H1 (cell line): ENCODE measurements around the gene PARD3. TPM values are rescaled to one million over a fixed set of nuclear protein-coding genes. Genes with fewer than 3 reads are reported as not detected.

Source experiments
- CTCF ChIA-PET: fragments of 300-600 bp; sonication (Branson Sonifier 250); formaldehyde crosslinking; loops from one replicate; lab custom pipeline; 2021; ENCODE audit not compliant: partially characterized antibody; lab: Charles Lee
- POLR2A ChIA-PET: fragments of 300-600 bp; sonication (Branson Sonifier 250); formaldehyde crosslinking; loops from one replicate; lab custom pipeline; 2021; ENCODE audit warnings: inconsistent platforms; ENCODE audit not compliant: partially characterized antibody; lab: Charles Lee
- DNase-seq, 2 experiments: peaks; one replicate each; pipeline versions ENCODE4 v3.0.0 to v3.0.0-alpha.2; 2010 to 2022; ENCODE audit warnings: low spot score in 2 of 2, low read depth in 1 of 2, mixed read lengths in 1 of 2
- FAIRE-seq: peaks from 2 replicates; lab custom pipeline; 2011; peaks lifted over from hg19 to GRCh38; lab: Jason Lieb, UNC
- H2AFZ ChIP-seq: 2 replicates; pipeline ENCODE4 v1.8.1; 2012; ENCODE audit warnings: low read length, inconsistent platforms
- H2AK5ac ChIP-seq: 2 replicates; pipeline ENCODE4 v1.6.1; 2013; ENCODE audit warnings: low read depth, low read length
- H2BK120ac ChIP-seq: replicated peaks from 2 replicates; pipeline ENCODE3; 2013; ENCODE audit warnings: low read depth, low read length, inconsistent platforms
- H2BK12ac ChIP-seq: 2 replicates; pipeline ENCODE4 v1.6.1; 2013; ENCODE audit warnings: low read depth, low read length
- H2BK15ac ChIP-seq: 2 replicates; pipeline ENCODE4 v1.6.1; 2013; ENCODE audit warnings: low read length
- H2BK20ac ChIP-seq: 2 replicates; pipeline ENCODE4 v1.6.1; 2013; ENCODE audit warnings: low read length
- H2BK5ac ChIP-seq: 2 replicates; pipeline ENCODE4 v1.6.1; 2013; ENCODE audit warnings: low read depth, low read length
- H3K14ac ChIP-seq: 2 replicates; pipeline ENCODE4 v1.6.1; 2013; ENCODE audit warnings: inconsistent platforms; ENCODE audit not compliant: insufficient read length
- H3K18ac ChIP-seq: 2 replicates; pipeline ENCODE4 v1.6.1; 2013; ENCODE audit warnings: low read length; ENCODE audit errors: extremely low read depth
- H3K23ac ChIP-seq: 2 replicates; pipeline ENCODE4 v1.6.1; 2013; ENCODE audit warnings: inconsistent platforms; ENCODE audit not compliant: insufficient read length
- H3K23me2 ChIP-seq: 2 replicates; pipeline ENCODE4 v1.6.1; 2013; ENCODE audit warnings: low read depth, low read length
- H3K27ac ChIP-seq: 2 replicates; pipeline ENCODE4 v1.6.1; 2011; ENCODE audit warnings: low read depth, low read length, inconsistent platforms
- H3K27me3 ChIP-seq, 4 experiments: replicated peaks in 1 of 4; 1 replicate in 1 of 4; 2 replicates in 3 of 4; pipeline versions ENCODE4 v1.6.1 to v1.8.1; 2011 to 2013; ENCODE audit warnings: low read length in 3 of 4, mild to moderate bottlenecking in 3 of 4, inconsistent platforms in 2 of 4, mixed read lengths in 2 of 4, moderate library complexity in 1 of 4; ENCODE audit not compliant: control insufficient read depth in 3 of 4, insufficient read depth in 3 of 4; ENCODE audit errors: extremely low read depth in 1 of 4
- H3K36me3 ChIP-seq, 4 experiments: 2 replicates each; pipeline versions ENCODE4 v1.6.1 to v1.8.1; 2011 to 2013; ENCODE audit warnings: mild to moderate bottlenecking in 4 of 4, low read length in 3 of 4, moderate library complexity in 2 of 4, control low read depth in 1 of 4, inconsistent platforms in 1 of 4; ENCODE audit not compliant: insufficient read depth in 4 of 4, control insufficient read depth in 2 of 4
- H3K4ac ChIP-seq: replicated peaks from 2 replicates; pipeline ENCODE3; 2013; ENCODE audit warnings: low read length, low read depth, mixed read lengths, inconsistent platforms; ENCODE audit not compliant: insufficient read length
- H3K4me1 ChIP-seq, 4 experiments: replicated peaks in 1 of 4; 1 replicate in 1 of 4; 2 replicates in 3 of 4; pipeline versions ENCODE4 v1.6.1 to v1.8.1; 2011 to 2013; ENCODE audit warnings: low read length in 3 of 4, inconsistent platforms in 2 of 4, mixed read lengths in 1 of 4; ENCODE audit not compliant: insufficient read depth in 4 of 4, control insufficient read depth in 3 of 4
- H3K4me2 ChIP-seq, 2 experiments: 2 replicates each; pipeline versions ENCODE4 v1.6.1 to v1.8.1; 2011 to 2013; ENCODE audit warnings: low read depth in 2 of 2, low read length in 2 of 2, control low read depth in 1 of 2, inconsistent platforms in 1 of 2, mild to moderate bottlenecking in 1 of 2; ENCODE audit not compliant: insufficient read depth in 1 of 2
- H3K4me3 ChIP-seq, 4 experiments: fragments of 200-600, 300-600 bp in 1 of 4; sonication (generic), shearing (Covaris generic), sonication (Bioruptor Twin) in 1 of 4; 2 replicates each; pipeline versions ENCODE4 v1.5.1 to v1.8.1; 2011 to 2016; ENCODE audit warnings: low read length in 4 of 4, low read depth in 3 of 4, control low read depth in 2 of 4, inconsistent platforms in 2 of 4, mild to moderate bottlenecking in 2 of 4, mixed read lengths in 1 of 4, moderate library complexity in 1 of 4; ENCODE audit not compliant: insufficient read depth in 2 of 4; ENCODE audit errors: extremely low read depth in 1 of 4
- H3K56ac ChIP-seq: replicated peaks from 2 replicates; pipeline ENCODE3; 2013; ENCODE audit warnings: low read depth, mild to moderate bottlenecking, mixed read lengths, low read length, inconsistent platforms; ENCODE audit not compliant: insufficient read length
- H3K79me1 ChIP-seq: 2 replicates; pipeline ENCODE4 v1.6.1; 2013; ENCODE audit warnings: low read depth, low read length, control low read depth
- H3K79me2 ChIP-seq, 2 experiments: 2 replicates each; pipeline versions ENCODE4 v1.6.1 to v1.8.1; 2012 to 2013; ENCODE audit warnings: low read length in 2 of 2, mild to moderate bottlenecking in 2 of 2, inconsistent platforms in 1 of 2; ENCODE audit not compliant: insufficient read depth in 2 of 2, control insufficient read depth in 1 of 2
- H3K9ac ChIP-seq, 4 experiments: replicated peaks in 1 of 4; 1 replicate in 1 of 4; 2 replicates in 3 of 4; pipeline versions ENCODE4 v1.6.1 to v1.8.1; 2011 to 2013; ENCODE audit warnings: low read depth in 3 of 4, low read length in 3 of 4, control low read depth in 2 of 4, mild to moderate bottlenecking in 2 of 4, moderate library complexity in 2 of 4, inconsistent platforms in 1 of 4; ENCODE audit errors: extremely low read depth in 1 of 4
- H3K9me3 ChIP-seq, 2 experiments: 2 replicates each; pipeline versions ENCODE4 v1.6.1 to v1.8.1; 2012 to 2013; ENCODE audit warnings: mild to moderate bottlenecking in 2 of 2, moderate library complexity in 2 of 2, control low read depth in 1 of 2, inconsistent platforms in 1 of 2, low read depth in 1 of 2, low read length in 1 of 2, mixed read lengths in 1 of 2; ENCODE audit not compliant: insufficient read depth in 2 of 2
- H4K20me1 ChIP-seq, 2 experiments: replicated peaks in 1 of 2; 2 replicates each; pipeline versions ENCODE3 to v1.8.1; 2011 to 2013; ENCODE audit warnings: inconsistent platforms in 2 of 2, low read length in 2 of 2, mild to moderate bottlenecking in 1 of 2; ENCODE audit not compliant: insufficient read depth in 2 of 2, control insufficient read depth in 1 of 2
- H4K5ac ChIP-seq: 2 replicates; pipeline ENCODE4 v1.6.1; 2013; ENCODE audit warnings: low read length, low read depth, mixed read lengths, inconsistent platforms; ENCODE audit not compliant: insufficient read length
- H4K8ac ChIP-seq: 2 replicates; pipeline ENCODE4 v1.8.0; 2013; ENCODE audit warnings: mild to moderate bottlenecking, moderate library complexity, low read length, inconsistent platforms; ENCODE audit not compliant: insufficient read depth; ENCODE audit errors: extremely low read depth
- H4K91ac ChIP-seq: replicated peaks from 2 replicates; pipeline ENCODE3; 2013; ENCODE audit warnings: low read length, mixed read lengths, inconsistent platforms; ENCODE audit not compliant: insufficient read length
- GTF2F1 ChIP-seq: IDR thresholded peaks from 2 replicates; pipeline ENCODE4 v1.6.1; 2012; ENCODE audit warnings: low read depth, low read length, improper control_type of control experiment, borderline replicate concordance
- SUZ12 ChIP-seq: fragments of 200-600 bp; sonication (generic); IDR thresholded peaks from 2 replicates; pipeline ENCODE4 v1.6.1; 2012; ENCODE audit warnings: mild to moderate bottlenecking, inconsistent platforms, low read length, moderate library complexity, mixed read lengths
- WGBS, 2 experiments: shearing (Covaris generic) in 1 of 2; methylation state at CpG; one replicate each; pipeline versions ENCODE4 v1.1.6 to v1.1.7; 2013 to 2015; ENCODE audit warnings: low lambda C conversion rate in 2 of 2, mixed read lengths in 2 of 2, inconsistent platforms in 1 of 2, low coverage in 1 of 2, missing lambda C conversion rate in 1 of 2; ENCODE audit not compliant: insufficient replicate concordance in 2 of 2, insufficient coverage in 1 of 2, insufficient read length in 1 of 2; ENCODE audit errors: extremely low coverage in 1 of 2, missing lambda C conversion rate in 1 of 2; 5-methylcytosine and 5-hydroxymethylcytosine counted together
- polyA plus RNA-seq, 7 experiments: library from polyadenylated mRNA; depleted of rRNA in 3 of 7; stranded (reverse) in 5 of 7; unstranded in 2 of 7; fragments of >200 nt in 5 of 7; fragments of 200-250 nt in 2 of 7; gene quantifications; 1 replicate in 5 of 7; 2 replicates in 1 of 7; 4 replicates in 1 of 7; pipeline versions ENCODE4 v1.2.1 to v1.2.3, GENCODE V29; 2011 to 2013; ENCODE audit warnings: missing spikeins in 2 of 7, mixed read lengths in 2 of 7
- total RNA-seq: library from RNA; stranded (reverse); fragmentation: NEBNext Ultra II Directional; extraction: Animal tissue kit (Norgen Biotek cat#: 25700); gene quantifications from 2 replicates; pipeline ENCODE4 v1.2.1, GENCODE V29; 2021

The PARD3 gene
- total and polyA plus RNA-seq, 2 of the 8 experiments (the other 6 are each of a cell fraction or from before 2014, with no cell fraction given) = 19.7 to 49.1 TPM

DNA sequence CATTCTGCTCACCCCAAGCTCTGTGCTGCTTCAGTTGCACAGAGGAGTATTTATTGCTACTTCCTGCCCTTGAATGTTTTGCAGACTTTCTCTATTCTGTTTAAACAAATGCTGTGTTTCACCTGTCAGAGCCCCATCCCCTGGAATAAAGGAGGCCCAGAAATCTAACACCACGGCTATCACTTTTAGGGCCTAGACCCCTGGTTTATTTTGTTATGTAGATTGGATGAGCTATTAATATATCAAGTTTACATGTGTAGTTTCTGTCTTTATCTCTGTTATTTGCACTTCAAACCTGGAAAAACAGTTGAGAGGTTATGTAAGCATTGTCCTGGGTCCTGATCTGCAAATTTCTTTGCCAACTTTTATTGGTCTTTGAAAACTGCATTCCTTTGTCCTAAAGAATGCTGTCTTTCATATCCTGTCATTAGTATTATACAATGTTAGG lies 630.1 kb downstream of the PARD3 start:
- Histone ChIP-seq H3K9me3 (no peaks in the 10 kb centered on the region), H3K9ac (no peak overlapping the region), H3K18ac (no peak overlapping the region), H3K14ac (no peak overlapping the region), H3K56ac (no peak overlapping the region), H4K5ac (no peak overlapping the region), H3K4ac (no peak overlapping the region), H3K79me2 (no peaks in the 10 kb centered on the region), H3K4me3 (peak overlapping the region in 1 of 4 experiments; percentile 5; a peak in 1 of 8 replicates), H2BK5ac (no peak overlapping the region), H3K27me3 (no peaks in the 10 kb centered on the region), H3K23me2 (no peaks in the 10 kb centered on the region), H4K91ac (no peak overlapping the region), H2AK5ac (no peak overlapping the region), H2BK15ac (no peak overlapping the region), H3K79me1 (no peaks in the 10 kb centered on the region), H3K23ac (no peak overlapping the region), H3K36me3 (no peaks in the 10 kb centered on the region), H4K20me1 (no peaks in the 10 kb centered on the region), H2BK120ac (no peak overlapping the region), H2BK20ac (no peak overlapping the region), H2AFZ (no peak overlapping the region), H4K8ac (no peak overlapping the region), H2BK12ac (no peak overlapping the region), H3K4me2 (peak overlapping the region; percentile 25 to 50; a peak in 2 of 4 replicates), H3K27ac (no peak overlapping the region), H3K4me1 (peaks cover 13 to 44% (median 38%) of the 10 kb centered on the region in 4 experiments)
- DNase-seq = no peak
- WGBS, 2 experiments = 47% methylated on average over 1 of the region's 1 CpG; no CpG with 5 or more reads in 1 of the 2 experiments
- no peak for TF ChIP-seq SUZ12
- TF ChIP-seq GTF2F1 = no peak
- no peak for FAIRE-seq
- POLR2A ChIA-PET = interaction anchor here (2.2 to 2.7 kb wide), 2 partner anchors 9 to 12 kb away, joined by 7 to 11 read pairs; no protein-coding TSS in a partner anchor
- CTCF ChIA-PET = interaction anchor here (0.7 to 1.5 kb wide), 2 partner anchors 15 to 63 kb away, joined by 3 to 5 read pairs; no protein-coding TSS in a partner anchor
